HG03354 (cell line): ENCODE data around the gene TNPO3.
"Not testable (repeated sequence)": the region's sequence is repeated elsewhere in the genome, so short reads cannot be mapped to it uniquely, and the experiment has no call there.

Source experiments
- ATAC-seq: cut with Tn5 transposase; IDR thresholded peaks from one replicate; pipeline ENCODE4 v1.9.1; 2021; ENCODE audit warnings: mild to moderate bottlenecking; ENCODE audit not compliant: unreplicated experiment, poor library complexity, severe bottlenecking

Gene TNPO3

DNA sequence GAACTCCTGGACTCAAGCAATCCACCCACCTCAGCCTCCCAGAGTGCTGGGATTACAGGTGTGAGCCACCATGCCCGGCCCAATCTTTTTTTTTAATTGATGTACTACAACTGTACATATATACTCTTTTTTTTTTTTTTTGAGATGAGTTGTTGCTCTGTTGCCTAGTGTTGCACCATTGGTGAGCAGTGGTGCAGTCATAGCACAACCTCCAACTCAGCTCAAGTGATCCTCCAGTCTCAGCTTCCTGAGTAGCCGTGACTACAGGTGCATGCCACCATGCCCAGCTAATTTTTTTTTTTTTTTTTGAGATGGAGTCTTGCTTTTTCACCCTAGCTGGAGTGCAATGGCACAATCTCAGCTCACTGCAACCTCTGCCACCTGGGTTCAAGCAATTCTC, 111.7 kb downstream of the TNPO3 start:
- not testable (repeated sequence) for ATAC-seq

DNA sequence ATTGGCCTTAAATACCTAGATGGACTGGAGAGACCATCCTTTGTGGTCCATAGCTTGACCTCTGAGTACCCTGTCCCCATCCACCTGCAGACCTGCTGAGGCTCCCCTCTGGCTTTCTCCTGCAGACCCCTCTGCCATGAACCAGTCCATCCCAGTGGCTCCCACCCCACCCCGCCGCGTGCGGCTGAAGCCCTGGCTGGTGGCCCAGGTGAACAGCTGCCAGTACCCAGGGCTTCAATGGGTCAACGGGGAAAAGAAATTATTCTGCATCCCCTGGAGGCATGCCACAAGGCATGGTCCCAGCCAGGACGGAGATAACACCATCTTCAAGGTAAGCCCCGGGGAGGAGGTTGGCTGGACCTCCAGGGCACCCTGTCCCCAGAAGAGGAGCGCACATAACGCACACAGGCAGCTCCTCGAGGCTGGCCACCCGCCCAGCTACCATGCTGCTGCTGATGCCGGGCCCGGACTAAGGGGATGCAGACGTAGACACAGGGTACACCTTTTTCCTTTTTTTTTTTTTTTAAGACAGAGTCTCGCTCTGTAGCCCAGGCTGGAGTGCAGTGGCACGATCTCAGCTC, 112.9 kb downstream of the TNPO3 start:
- no peak for ATAC-seq

DNA sequence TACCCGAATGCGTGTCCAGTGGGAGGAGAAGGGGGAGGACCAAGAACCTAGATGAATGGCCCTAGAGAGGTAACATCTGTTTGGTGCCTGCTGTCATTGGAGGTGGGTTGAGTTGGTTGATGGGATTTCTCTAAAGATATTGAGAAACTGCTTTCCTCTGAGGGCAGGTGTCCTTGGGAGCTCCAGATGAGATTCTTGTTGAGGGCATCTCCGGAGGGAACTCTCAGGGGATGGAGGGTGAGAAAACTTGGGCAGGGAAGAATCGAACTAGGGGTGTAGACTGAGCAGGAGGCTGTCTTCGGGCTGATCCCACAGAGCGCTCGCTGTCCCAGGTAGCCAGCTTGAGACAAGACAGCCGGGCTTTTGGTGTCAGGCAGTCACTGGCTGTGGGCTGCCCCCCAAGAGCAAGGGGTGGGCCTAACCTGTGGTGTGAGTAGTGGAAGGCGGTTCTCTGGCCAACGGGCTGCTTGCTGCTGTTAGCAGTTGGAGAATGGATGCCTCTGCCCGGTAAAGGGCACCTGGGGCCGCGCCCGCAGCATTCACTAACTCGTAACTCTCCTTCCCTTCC, 113.5 kb downstream of the TNPO3 start:
- no peak for ATAC-seq

DNA sequence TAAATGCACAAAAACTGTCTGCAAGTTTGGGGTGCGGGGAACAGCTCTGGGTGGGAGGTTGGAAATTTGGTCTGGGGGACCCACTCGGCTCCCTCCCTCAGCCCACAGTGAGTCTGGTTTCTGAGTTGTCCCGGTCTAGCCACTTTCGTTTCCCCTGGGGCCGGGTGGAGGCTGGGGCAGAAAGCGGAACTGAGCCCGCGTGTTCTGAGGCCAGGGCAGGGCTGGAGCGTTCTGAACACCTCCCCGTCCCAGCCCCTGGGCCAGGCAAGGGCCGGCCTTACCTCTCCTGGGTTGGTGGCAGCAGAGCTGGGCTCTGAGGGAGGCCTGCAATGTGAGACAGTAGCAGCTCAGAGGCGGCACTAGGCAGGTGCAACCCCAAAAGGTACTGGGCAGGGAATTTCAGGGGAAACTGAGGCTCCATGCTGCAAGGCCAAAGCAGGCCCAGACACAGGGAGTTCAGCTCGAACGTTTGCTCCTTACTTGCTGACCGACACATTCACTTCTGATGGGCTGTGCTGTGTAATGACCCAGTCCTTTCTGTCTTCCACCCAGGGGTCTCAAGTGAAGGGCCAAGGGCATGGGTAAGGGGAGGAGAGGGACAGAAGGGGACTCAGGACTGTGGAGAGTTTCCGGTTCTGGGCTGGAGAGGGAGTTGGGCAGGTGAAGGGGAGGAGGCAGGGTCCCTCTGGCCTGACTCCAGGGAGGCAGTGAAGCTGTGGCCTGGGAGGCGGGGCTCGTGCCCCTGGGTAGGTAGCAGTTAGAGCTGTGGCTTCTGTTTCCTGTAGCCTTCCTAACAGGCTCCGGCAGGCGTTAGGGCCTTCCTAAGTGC, 114.2 kb downstream of the TNPO3 start:
- ATAC-seq = peak; percentile 69

DNA sequence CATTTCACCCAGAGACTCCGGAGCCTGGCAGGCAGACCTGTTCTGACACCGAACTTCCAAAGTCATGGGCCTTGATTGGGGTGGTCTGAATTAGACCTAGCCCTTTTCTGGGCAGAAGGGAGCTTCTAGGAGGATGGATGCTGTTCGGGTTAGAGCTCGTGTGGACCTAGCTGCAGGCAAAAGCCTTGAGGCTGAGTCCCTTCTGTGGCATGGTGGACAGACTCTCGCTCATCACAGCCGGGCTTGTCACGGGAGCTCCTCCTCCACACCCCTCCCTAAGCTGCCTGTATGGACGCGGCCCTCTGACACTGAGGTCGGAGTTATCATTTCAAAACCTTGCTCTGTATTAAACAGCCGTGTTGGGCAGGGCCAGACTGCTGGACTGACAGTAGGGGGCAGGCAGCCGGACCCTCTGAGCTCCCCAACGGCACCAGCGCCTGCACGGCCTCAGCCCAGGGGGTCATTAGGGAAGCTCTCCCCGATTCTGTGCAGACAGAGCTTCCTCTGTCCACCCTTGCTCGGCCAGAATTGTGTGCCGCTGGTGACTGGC, 115.0 kb downstream of the TNPO3 start:
- ATAC-seq = peak; percentile 30

DNA sequence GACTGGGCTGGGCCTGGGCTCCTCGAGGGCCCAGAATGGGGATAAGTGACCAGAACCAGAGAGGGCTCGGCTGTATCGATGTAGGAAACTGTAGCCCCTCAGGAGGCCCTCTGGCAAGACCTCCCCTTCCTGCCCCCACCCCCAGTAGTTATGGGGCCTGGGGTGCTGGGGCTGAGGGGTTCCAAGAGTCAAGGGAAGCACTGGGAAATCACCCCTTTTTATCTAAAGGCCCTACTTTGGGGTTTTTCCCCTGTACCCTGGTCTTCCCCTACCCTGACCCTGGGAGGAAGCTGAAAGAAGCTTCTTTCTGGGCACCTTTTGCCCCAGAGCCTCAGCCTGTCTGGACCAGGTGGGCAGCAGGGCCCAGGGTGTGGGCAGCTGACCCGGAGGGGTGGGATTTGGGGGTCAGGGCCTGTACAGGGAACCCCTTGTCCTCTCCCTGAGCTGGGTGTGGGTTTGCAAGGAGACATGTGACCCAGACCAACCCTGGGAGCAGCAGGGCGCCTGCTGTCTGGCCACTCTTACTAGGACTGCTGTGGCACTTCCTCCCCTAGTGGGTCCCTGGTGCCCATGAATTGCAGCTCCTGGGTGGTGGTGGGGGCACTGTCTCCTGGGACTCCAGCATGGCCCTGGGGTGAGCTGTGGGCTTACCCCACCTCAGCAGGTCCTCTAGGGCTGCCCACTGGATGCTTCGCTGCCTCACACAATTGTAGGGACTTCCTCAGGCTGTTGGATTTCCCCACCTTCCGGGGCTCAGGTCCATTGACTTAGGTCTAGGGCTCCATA, 115.6 kb downstream of the TNPO3 start:
- peak; percentile 11 for ATAC-seq

DNA sequence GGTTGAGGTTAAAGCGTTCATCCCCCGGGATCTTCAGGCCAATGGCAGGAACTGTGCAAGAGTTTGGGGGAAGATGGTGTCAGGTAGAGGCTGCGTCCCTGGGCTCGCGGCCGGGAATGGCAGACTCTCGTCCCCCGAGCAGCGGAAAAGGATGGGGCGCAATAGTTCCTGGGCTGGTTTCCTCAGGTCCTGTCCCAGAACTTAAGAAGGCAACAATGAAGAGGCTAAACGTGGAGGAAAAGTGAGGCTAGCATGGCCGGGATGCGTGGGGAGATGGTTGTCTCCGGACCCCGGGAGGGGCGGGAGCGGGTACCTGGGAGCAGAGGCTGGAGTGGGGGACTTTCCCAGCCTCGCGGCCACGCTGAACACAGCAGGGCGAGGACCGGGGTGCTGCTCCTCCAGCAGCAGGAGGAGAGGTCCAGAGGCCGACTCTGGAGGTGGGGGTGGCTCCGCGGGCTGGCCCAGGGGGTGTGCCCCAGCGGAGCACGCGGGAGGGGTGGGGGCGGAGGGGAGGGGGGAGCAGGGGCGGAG, 116.3 kb downstream of the TNPO3 start:
- ATAC-seq = peak; percentile 5

DNA sequence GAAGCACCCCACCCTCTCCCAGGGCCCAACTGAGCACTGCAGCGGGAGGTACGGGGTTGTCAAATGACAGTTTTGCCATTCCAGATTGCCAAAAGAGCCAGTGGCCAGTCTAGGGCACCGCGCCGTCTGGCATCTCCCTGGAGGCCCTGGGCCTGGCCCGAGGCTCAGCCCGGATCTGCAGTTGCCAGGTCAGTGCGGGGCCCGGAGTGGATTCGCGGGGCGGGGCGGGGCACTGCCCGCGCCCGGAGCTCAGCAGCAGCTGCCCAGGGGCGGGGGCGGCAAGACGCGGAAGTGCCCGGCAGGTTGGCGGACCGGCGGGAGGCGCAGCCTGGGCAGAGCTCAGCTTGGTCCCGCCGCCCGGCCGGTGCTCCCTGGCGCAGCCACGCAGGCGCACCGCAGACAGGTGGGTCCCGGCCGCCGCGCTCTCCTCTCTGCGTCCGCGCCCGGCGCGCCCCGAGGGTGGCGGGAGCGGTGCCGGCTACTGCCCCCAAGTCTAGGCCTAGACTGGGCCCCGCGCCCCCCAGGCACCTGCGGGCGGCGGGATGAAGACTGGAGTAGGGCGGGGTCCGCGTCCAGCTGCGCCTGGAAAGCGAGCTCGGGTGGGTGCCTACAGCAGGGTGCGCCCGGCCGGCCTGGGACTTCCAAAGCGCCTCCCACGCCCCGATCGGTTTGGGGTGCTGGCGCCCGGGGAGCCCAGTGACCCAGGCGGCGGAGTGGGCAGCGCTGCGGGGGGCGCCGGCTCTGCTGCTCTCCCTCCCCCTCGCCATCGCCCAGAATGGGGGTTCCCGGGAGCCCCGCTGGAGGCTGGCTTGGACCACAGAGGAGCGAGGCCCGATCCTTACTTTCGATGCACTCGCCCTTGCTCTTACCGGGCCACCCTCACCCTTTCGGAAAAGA, 117.0 kb downstream of the TNPO3 start, which contains the start of gene IRF5:
Gene IRF5 (plus strand): TSS at position 281 of the 897 bp plus-strand sequence. CDS start 4,155 bp downstream, outside the sequence.
- peak; percentile 9 for ATAC-seq

DNA sequence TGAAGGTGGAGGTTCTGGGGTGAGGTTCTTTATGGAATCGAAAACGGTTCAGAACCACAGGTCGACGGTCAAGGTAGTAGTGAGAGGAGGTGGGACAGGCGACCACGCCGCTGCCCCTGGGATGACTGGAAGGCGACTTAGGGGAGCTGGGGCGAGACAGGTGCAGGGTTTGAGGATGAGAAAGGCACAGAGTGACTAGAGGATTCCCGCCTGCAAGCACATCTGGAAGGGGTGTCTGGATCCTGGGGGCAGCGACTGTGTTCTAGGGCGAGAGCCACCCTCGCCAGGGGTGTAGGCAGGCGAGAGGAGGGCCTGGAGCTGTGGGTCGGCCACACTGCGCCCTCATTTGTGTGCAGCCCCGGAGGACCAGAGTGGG, 117.7 kb downstream of the TNPO3 start:
- no peak for ATAC-seq

DNA sequence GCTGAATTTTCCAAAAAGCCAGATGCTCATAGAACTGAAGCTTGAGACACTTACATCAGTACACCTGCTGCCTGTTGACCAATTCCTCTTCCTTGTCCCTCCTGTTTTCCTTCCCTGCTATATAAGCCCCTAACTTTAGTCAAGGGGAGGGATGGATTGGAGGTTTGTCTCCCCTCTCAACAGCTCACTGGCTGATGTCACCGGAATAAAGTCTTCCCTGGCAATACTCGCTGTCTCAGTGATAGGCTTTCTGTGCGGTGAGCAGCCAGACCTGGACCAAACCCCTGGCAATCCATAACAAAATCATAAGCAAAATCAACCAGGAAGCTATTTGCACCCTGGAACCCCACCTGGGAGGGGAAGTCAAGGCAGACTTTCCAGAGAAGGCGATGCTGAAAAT, 118.1 kb downstream of the TNPO3 start:
- ATAC-seq = no peak

DNA sequence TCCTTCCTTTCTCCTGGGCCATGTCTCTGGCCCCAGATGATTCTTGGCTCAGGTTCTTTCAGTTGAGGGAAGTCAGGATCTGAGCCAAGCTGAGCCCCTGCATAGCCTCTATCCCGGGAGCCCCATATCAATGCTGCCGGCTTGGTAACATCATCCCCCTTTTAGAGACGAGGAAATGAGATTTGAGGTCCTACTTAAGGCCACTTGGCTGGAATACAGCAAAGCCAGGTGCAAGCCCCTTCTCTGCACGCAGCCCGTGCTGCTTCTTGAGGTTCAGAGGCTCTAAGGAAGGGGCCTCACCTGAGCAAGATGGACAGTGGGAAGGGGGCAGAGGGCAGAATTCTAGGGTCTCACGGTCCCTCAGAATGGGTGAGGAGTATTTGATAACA, 119.6 kb downstream of the TNPO3 start:
- ATAC-seq = no peak

DNA sequence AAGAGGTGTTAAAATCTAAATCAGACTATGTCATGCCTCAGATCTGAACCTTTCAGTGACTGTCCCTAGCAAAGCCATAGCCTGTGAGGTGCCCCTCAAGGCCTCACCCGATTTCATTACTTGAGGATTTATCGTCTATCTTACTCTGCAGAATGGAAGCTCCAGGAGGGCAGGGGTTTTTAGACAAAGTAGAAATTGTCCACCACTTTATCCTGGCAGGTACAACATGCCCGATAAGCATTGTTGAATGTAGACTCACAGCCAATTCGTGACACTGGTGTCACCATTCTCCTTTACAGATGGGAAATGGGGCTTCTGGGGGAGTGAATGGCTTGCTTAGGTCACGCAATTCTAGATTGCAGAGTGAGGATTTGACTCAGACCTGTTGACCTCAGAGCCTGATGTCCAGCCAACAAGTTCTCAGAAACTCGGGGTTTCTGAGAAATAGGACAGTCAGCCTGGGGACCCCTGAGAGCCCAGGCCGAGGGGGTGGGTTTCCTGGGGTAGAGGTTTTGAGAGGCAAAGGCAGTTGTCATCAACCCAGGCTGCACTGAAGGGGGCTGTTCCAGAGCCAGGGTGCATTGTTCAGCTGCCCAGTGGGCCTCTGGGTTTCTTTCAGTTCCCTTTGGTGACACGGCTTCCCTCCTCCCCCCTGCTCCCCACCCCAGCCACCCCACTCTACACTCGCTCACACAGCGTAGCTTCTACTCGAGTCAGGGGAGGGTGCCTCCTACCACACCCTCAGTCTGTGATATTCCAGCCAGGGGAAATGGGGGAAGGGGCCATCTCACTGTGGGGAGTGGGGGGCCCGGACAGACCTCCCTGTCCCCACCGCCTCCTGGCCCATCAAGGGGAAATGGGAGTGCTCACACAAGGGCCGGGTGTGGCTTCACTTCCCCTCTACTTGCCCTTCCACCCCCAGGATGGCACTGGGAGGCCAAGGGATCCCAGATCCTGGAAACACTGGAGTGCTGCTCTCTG, 120.3 kb downstream of the TNPO3 start:
- ATAC-seq = peak; percentile 42

DNA sequence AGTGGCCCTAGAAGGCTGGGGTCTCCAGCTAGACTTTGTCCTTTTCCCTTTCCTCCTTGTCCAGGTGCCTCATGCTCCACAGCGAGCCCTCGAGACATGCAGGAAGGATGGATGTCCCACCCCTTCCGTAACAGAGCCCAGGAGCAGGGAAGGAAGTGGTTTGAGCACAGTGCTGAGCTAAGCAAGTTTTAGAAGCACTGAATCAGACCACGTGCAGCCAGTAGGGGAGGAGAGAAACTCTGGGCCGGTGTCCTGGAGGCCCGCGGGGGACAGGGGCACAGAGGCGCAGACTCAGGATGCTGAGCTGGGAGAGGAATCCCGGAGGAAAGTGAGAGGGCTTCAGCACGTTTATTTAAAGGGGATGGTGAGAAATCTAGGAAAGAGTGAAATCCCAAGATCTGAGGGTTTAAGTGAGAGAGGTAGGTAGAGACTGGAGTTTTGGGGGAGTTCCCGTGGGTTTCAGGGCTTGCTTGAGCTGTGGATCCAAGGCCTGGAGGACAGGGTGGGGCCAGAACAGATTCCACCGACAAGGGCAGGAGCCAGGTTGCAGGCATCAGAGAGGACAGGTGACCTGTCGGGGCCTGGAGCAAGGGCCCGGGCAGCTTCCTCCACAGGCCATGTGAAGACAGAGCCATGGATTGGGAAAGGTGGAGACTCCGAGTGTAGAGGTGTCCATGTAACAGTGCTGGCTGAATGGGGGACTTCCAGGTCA, 121.6 kb downstream of the TNPO3 start:
- ATAC-seq = peak; percentile 32

DNA sequence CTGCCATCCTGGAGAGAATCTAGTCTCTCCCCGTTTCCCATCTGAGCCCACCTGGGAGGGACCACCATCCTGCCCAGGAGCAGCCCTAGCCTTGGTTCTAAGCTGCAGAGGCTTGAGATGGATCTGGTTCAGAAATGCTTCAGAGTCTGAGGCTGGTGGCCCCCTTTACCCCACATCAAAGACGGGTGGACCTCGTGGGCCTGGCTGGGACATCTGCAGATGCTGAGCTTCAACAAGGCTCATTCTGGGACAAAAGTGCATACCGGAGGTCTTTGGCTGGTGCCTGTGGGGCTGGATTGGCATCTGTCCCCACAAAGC, 122.1 kb downstream of the TNPO3 start:
- no peak for ATAC-seq

DNA sequence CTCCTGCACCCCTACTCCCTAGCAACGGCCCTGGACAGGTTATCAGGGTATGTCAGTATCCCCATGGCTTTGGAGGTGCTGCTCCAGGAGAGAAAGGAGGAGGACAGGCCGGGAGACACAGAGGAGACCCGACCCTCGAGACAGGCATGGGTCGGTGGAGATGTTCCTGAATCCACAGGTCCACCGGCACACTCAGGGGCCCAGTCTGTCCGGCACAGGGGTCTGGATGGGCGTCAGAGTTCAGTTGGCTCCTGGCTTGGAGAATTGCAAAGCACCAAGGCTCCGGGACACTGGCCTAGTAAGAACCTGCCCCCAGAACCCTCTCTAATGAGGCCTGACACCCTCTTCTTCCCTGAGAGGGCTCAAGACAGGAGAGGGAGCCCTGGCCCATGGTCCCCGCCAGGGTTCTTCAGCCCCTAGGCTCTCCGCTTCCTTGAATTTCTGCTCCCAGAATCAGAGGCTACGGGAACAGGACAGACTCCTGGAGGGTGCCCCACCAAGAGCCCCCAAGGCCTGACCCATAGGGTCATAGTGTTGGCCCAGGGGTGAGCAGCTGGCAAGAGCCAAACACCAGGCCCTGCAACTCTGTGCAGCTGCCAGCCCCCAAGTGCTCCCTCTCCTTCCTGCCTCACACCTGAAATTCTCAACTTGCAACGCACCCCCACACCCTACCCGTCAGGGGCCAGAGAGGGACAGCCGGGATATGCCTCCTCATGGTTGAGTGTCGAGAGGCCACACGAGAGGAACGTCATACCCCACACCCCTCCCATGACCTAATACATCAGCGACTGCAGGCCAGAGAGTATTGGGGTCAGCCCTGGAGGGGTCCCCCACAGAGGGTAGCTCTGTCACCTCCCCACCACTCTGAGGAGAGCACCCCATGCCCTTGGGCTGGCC, 122.7 kb downstream of the TNPO3 start:
- no peak for ATAC-seq

DNA sequence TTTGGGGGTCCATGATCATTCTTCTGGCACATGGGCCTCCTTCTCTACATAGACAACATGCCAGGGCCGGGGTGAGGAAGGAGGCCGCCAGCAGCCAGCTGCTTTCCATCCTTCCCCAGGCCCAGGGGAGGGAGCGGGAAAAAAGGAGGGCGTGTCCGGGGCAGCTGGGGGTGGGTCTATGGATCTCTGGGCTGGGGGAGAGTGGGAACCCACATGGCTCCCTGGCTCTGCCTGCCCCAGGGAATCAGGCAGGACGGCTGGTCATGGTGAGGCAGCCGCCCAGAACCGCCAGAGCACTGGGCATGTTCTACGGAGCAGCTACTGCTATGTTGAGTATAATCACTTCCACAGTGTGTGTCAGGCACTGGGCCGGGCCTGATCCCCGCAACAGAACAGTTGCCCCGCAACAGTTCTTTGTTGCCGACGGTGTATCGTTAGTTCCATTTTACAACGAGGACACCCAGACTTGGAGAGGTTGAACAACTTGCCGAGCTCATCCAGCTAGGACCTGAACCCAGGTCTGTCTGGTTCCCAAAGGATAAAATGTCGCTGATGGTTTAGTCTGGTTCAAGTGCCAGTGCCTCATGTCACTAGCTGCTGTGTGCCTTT, 123.6 kb downstream of the TNPO3 start:
- ATAC-seq = no peak
